DND-41 (cell line): ENCODE data around the gene FOXN1.
"Not testable (repeated sequence)": the region's sequence is repeated elsewhere in the genome, so short reads cannot be mapped to it uniquely, and the experiment has no call there.

Experiments used
- CTCF ChIP-seq: IDR thresholded peaks from 2 replicates; pipeline ENCODE4 v1.5.1; 2012; ENCODE audit warnings: borderline replicate concordance, low read length, moderate library complexity, mild to moderate bottlenecking; ENCODE audit not compliant: poor library complexity, severe bottlenecking; ENCODE audit errors: extremely low read depth
- EZH2 ChIP-seq: IDR thresholded peaks from 3 replicates; pipeline ENCODE4 v1.6.1; 2012; ENCODE audit warnings: borderline replicate concordance, low read depth, mild to moderate bottlenecking, moderate library complexity, low read length, inconsistent platforms; ENCODE audit not compliant: severe bottlenecking

- TF ChIP-seq CTCF, EZH2: not testable (repeated sequence)
Observed at GRCh38 chr17:28522281-28522680, 16.1 kb downstream of the FOXN1 start.
